NT2/D1 (cell line): ENCODE results near the gene PSRC1.

ENCODE experiments used
- DNase-seq: peaks from one replicate; pipeline ENCODE4 v3.0.0-alpha.2; 2011; ENCODE audit warnings: low read depth, low spot score
- H3K27me3 ChIP-seq: 2 replicates; pipeline ENCODE4 v1.6.0; 2011; ENCODE audit warnings: mild to moderate bottlenecking; ENCODE audit not compliant: insufficient read length, insufficient read depth
- H3K36me3 ChIP-seq: 2 replicates; pipeline ENCODE4 v1.6.1; 2011; ENCODE audit warnings: mild to moderate bottlenecking, low read length, mixed read lengths; ENCODE audit not compliant: insufficient read depth, insufficient read length
- H3K4me1 ChIP-seq: 2 replicates; pipeline ENCODE4 v1.5.1; 2011; ENCODE audit not compliant: insufficient read depth, insufficient read length
- H3K4me3 ChIP-seq: 2 replicates; pipeline ENCODE4 v1.5.1; 2011; ENCODE audit warnings: low read depth; ENCODE audit not compliant: insufficient read length
- H3K9ac ChIP-seq: 2 replicates; pipeline ENCODE4 v1.6.0; 2011; ENCODE audit warnings: low read depth; ENCODE audit not compliant: insufficient read length
- H3K9me3 ChIP-seq: 2 replicates; pipeline ENCODE4 v1.5.1; 2011; ENCODE audit warnings: mild to moderate bottlenecking, low read length; ENCODE audit not compliant: insufficient read depth
- SUZ12 ChIP-seq: IDR thresholded peaks from 2 replicates; pipeline ENCODE4 v1.6.1; 2011; ENCODE audit not compliant: insufficient read length, insufficient read depth; ENCODE audit errors: extremely low read depth
- YY1 ChIP-seq: IDR thresholded peaks from 2 replicates; pipeline ENCODE4 v1.6.1; 2011; ENCODE audit not compliant: insufficient read length, insufficient read depth
- ZNF274 ChIP-seq: IDR thresholded peaks from 2 replicates; pipeline ENCODE4 v1.6.1; 2011; ENCODE audit warnings: mild to moderate bottlenecking, low read depth, low read length

Gene PSRC1

DNA sequence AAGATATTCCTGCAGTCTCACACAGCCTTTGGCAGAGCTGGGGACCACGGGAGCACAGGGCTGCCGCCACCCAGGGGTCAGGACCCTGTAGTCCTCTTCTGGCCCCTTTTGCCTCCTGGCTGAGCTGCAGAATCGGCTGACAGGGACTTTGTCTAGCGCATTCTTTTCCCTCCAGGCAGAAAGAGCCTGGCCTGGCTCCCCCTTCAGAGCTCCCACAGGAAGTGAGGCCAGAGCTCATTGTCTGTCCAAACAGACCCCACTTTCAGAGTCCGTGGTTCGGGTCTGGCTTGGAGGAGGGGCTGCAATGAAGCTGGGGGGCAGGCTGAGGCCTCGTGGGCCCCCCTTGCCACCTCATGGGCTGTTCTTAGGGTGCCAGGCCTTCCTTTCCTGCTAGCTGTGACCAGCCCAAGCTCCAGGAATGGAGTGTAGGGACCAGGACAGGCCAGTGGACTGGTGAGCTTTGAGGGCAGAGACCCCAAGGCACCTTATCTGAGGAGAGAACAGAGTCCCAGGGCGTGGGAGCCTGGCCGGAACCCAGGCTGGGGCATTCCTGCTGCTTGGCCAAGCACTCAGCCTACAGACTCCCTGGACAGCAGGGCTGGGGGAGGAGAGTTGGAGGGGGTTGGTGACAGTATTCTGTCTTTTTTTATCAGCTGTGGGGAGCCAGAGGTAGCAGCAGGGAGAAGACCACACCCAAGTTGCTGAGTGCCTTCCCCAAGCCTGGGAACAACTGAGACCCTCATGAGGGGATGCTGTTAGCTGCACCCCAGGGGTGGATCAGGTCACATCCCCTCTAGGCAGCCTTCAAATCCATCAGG is 28.9 kb downstream of the PSRC1 start:
- Histone ChIP-seq H3K9me3 (no peaks in the 10 kb centered on the region), H3K4me3 (no peak overlapping the region), H3K9ac (peak overlapping the region; percentile 72), H3K4me1 (peaks cover 46% of the 10 kb centered on the region), H3K36me3 (peaks cover 40% of the 10 kb centered on the region), H3K27me3 (peaks cover 8% of the 10 kb centered on the region)
- DNase-seq = no peak
- no peak for TF ChIP-seq YY1
- TF ChIP-seq ZNF274 = no peak
- TF ChIP-seq SUZ12 = no peak

DNA sequence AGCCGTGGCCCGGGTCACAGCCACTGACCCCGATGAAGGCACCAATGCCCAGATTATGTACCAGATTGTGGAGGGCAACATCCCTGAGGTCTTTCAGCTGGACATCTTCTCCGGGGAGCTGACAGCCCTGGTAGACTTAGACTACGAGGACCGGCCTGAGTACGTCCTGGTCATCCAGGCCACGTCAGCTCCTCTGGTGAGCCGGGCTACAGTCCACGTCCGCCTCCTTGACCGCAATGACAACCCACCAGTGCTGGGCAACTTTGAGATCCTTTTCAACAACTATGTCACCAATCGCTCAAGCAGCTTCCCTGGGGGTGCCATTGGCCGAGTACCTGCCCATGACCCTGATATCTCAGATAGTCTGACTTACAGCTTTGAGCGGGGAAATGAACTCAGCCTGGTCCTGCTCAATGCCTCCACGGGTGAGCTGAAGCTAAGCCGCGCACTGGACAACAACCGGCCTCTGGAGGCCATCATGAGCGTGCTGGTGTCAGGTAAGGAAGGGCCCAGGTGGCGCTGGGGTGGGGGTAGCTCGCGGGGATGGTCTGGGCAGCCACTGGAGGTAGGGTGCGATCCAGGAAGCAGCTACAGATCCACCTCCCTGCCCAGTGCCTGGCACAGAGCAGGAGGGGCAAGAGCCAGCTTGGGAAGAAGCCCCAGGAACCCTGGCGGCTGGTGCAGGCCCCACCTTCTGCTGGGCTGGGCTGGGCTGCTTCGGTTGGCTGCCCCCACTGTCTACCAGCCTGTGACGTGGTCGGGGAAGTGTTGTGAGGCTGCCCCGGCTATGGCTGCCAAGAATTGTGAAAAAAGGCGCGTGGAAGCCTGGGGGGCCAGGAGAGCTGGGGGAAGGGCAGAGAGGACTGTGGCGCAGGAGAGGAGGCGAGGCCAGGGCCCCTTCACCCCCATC is 29.8 kb downstream of the PSRC1 start:
- Histone ChIP-seq H3K4me3 (no peak overlapping the region), H3K9ac (peak overlapping the region; percentile 72), H3K4me1 (peaks cover 45% of the 10 kb centered on the region)

DNA sequence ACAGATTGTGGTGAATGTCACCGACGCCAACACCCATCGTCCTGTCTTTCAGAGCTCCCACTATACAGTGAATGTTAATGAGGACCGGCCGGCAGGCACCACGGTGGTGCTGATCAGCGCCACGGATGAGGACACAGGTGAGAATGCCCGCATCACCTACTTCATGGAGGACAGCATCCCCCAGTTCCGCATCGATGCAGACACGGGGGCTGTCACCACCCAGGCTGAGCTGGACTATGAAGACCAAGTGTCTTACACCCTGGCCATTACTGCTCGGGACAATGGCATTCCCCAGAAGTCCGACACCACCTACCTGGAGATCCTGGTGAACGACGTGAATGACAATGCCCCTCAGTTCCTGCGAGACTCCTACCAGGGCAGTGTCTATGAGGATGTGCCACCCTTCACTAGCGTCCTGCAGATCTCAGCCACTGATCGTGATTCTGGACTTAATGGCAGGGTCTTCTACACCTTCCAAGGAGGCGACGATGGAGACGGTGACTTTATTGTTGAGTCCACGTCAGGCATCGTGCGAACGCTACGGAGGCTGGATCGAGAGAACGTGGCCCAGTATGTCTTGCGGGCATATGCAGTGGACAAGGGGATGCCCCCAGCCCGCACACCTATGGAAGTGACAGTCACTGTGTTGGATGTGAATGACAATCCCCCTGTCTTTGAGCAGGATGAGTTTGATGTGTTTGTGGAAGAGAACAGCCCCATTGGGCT is 30.6 kb downstream of the PSRC1 start:
- no peak for TF ChIP-seq ZNF274
- TF ChIP-seq YY1 = no peak
- no peak for TF ChIP-seq SUZ12
- no peak for DNase-seq
- H3K27me3 ChIP-seq = peaks cover 22% of the 10 kb centered on the region
- H3K36me3 ChIP-seq = peaks cover 30% of the 10 kb centered on the region
- no peaks in the 10 kb centered on the region for H3K9me3 ChIP-seq
- no peak overlapping the region for H3K9ac ChIP-seq
- peaks cover 39% of the 10 kb centered on the region for H3K4me1 ChIP-seq
- no peak overlapping the region for H3K4me3 ChIP-seq

More for the DNA sequence above, 29.8 kb downstream of the PSRC1 start:
- DNase-seq = no peak
- TF ChIP-seq YY1 (no peak), SUZ12 (no peak), ZNF274 (no peak)
- H3K27me3 ChIP-seq = peaks cover 13% of the 10 kb centered on the region
- H3K9me3 ChIP-seq = no peaks in the 10 kb centered on the region
- peaks cover 31% of the 10 kb centered on the region for H3K36me3 ChIP-seq

DNA sequence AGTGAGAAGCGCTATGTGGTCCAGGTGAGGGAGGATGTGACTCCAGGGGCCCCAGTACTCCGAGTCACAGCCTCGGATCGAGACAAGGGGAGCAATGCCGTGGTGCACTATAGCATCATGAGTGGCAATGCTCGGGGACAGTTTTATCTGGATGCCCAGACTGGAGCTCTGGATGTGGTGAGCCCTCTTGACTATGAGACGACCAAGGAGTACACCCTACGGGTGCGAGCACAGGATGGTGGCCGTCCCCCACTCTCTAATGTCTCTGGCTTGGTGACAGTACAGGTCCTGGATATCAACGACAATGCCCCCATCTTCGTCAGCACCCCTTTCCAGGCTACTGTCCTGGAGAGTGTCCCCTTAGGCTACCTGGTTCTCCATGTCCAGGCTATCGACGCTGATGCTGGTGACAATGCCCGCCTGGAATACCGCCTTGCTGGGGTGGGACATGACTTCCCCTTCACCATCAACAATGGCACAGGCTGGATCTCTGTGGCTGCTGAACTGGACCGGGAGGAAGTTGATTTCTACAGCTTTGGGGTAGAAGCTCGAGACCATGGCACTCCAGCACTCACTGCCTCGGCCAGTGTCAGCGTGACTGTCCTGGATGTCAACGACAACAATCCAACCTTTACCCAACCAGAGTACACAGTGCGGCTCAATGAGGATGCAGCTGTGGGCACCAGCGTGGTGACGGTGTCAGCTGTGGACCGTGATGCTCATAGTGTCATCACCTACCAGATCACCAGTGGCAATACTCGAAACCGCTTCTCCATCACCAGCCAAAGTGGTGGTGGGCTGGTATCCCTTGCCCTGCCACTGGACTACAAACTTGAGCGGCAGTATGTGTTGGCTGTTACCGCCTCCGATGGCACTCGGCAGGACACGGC is 31.4 kb downstream of the PSRC1 start:
- TF ChIP-seq YY1 (no peak), ZNF274 (no peak), SUZ12 (no peak)
- H3K4me3 ChIP-seq = no peak overlapping the region
- no peaks in the 10 kb centered on the region for H3K9me3 ChIP-seq
- H3K36me3 ChIP-seq = peaks cover 30% of the 10 kb centered on the region
- H3K27me3 ChIP-seq = peaks cover 26% of the 10 kb centered on the region
- DNase-seq = no peak
- H3K9ac ChIP-seq = no peak overlapping the region
- peaks cover 39% of the 10 kb centered on the region for H3K4me1 ChIP-seq

DNA sequence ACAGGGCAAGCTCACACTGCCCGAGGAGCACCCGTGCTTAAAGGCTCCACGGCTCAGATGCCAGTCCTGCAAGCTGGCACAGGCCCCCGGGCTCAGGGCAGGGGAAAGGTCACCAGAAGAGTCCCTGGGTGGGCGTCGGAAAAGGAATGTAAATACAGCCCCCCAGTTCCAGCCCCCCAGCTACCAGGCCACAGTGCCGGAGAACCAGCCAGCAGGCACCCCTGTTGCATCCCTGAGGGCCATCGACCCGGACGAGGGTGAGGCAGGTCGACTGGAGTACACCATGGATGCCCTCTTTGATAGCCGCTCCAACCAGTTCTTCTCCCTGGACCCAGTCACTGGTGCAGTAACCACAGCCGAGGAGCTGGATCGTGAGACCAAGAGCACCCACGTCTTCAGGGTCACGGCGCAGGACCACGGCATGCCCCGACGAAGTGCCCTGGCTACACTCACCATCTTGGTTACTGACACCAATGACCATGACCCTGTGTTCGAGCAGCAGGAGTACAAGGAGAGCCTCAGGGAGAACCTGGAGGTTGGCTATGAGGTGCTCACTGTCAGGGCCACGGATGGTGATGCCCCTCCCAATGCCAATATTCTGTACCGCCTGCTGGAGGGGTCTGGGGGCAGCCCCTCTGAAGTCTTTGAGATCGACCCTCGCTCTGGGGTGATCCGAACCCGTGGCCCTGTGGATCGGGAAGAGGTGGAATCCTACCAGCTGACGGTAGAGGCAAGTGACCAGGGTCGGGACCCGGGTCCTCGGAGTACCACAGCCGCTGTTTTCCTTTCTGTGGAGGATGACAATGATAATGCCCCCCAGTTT is 32.3 kb downstream of the PSRC1 start:
- peak overlapping the region; percentile 78 for H3K9ac ChIP-seq
- TF ChIP-seq ZNF274 (no peak), SUZ12 (no peak), YY1 (no peak)
- DNase-seq = no peak
- no peaks in the 10 kb centered on the region for H3K9me3 ChIP-seq
- peak overlapping the region; percentile 68 for H3K4me3 ChIP-seq
- H3K36me3 ChIP-seq = peaks cover 30% of the 10 kb centered on the region
- peaks cover 39% of the 10 kb centered on the region for H3K4me1 ChIP-seq
- peaks cover 26% of the 10 kb centered on the region for H3K27me3 ChIP-seq

DNA sequence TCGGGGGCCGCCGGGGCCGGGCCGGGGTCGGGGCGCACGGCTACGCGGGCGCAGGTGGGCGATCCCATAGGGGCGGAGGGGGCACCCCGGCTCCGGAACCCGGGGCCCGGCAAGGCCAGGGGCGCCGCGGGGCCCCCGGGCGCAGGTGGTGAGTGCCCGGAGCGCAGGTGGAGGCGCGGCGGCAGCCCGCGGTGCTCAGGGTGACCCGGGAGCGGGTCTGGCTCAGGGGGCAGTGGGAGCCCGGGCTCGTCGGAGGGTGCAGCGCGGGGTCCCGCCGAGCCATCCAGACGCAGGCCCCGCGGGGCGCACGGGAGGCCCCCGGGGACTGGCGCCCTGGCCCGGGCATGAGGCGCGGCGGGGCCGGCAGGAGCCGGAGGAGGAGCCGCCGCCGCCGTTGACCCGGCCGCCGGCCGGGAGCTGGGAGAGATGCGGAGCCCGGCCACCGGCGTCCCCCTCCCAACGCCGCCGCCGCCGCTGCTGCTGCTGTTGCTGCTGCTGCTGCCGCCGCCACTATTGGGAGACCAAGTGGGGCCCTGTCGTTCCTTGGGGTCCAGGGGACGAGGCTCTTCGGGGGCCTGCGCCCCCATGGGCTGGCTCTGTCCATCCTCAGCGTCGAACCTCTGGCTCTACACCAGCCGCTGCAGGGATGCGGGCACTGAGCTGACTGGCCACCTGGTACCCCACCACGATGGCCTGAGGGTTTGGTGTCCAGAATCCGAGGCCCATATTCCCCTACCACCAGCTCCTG is 33.1 kb downstream of the PSRC1 start:
- H3K4me3 ChIP-seq = peak overlapping the region; percentile 68
- peak overlapping the region; percentile 78 for H3K9ac ChIP-seq
- TF ChIP-seq SUZ12 (no peak), YY1 (no peak), ZNF274 (no peak)
- H3K27me3 ChIP-seq = peaks cover 26% of the 10 kb centered on the region
- H3K36me3 ChIP-seq = peaks cover 30% of the 10 kb centered on the region
- DNase-seq = no peak
- H3K9me3 ChIP-seq = no peaks in the 10 kb centered on the region
- peaks cover 32% of the 10 kb centered on the region for H3K4me1 ChIP-seq
